Dedifferentiated amniotic fluid mesenchymal stem cell (primary cell): ENCODE data around the gene MAZ.
"Not testable (repeated sequence)": the region's sequence is repeated elsewhere in the genome, so short reads cannot be mapped to it uniquely, and the experiment has no call there.

Experiments
- DNase-seq: peaks from one replicate; pipeline ENCODE4 v3.0.0-alpha.2; 2016; ENCODE audit errors: extremely low spot score

The MAZ gene

GRCh38 chr16:29784901-29785500 lies 21.3 kb upstream of the MAZ start:
- no peak for DNase-seq

GRCh38 chr16:29787155-29787554 lies 19.2 kb upstream of the MAZ start:
- DNase-seq: not testable (repeated sequence)

- no peak for DNase-seq
These were observed 16.6 kb upstream of the MAZ start for GRCh38 chr16:29789775-29790182.

GRCh38 chr16:29790183-29790948 lies 16.0 kb upstream of the MAZ start, which contains the start of gene KIF22:
Gene KIF22, plus strand, starts transcription at chr16:29790751. Its CDS starts 9 bp downstream, at chr16:29790760.
- DNase-seq: peak; percentile 98

- no peak for DNase-seq
These were observed 15.1 kb upstream of the MAZ start for GRCh38 chr16:29790949-29791844.

GRCh38 chr16:29791845-29792807 lies 14.2 kb upstream of the MAZ start:
- DNase-seq: no peak

- not testable (repeated sequence) for DNase-seq
These were observed 13.2 kb upstream of the MAZ start for GRCh38 chr16:29793153-29793552.

GRCh38 chr16:29794231-29794710 lies 12.1 kb upstream of the MAZ start:
- no peak for DNase-seq

- no peak for DNase-seq
These were observed 3.9 kb upstream of the MAZ start for GRCh38 chr16:29802416-29802935.

GRCh38 chr16:29804020-29804419 lies 2.3 kb upstream of the MAZ start:
- DNase-seq: no peak

- DNase-seq: no peak
These were observed 1.7 kb upstream of the MAZ start for GRCh38 chr16:29804455-29805231.

GRCh38 chr16:29805232-29806098 lies 864 bp upstream of the MAZ start:
- DNase-seq: peak; percentile 96

- no peak for DNase-seq
These were observed 504 bp downstream of the MAZ start for GRCh38 chr16:29806641-29807425.

- DNase-seq: peak; percentile 85
These were observed 1.3 kb downstream of the MAZ start for GRCh38 chr16:29807426-29808218.

GRCh38 chr16:29808219-29808900 lies 2.0 kb downstream of the MAZ start:
- no peak for DNase-seq

- DNase-seq: no peak
These were observed 2.9 kb downstream of the MAZ start for GRCh38 chr16:29809031-29809747.
